GM18505 (cell line): ENCODE measurements around the gene CBX6.
A peak's percentile ranks its signal among the peaks of the same experiment; 100 is the strongest.

Experiments
- ATAC-seq: cut with Tn5 transposase; IDR thresholded peaks from one replicate; pipeline ENCODE4 v1.9.1; 2021; ENCODE audit not compliant: unreplicated experiment
- POLR2A ChIP-seq: IDR thresholded peaks from 4 replicates; pipeline ENCODE4 v1.6.1; 2011; ENCODE audit warnings: borderline replicate concordance; ENCODE audit not compliant: insufficient read depth, insufficient read length; ENCODE audit errors: extremely low read depth

Gene CBX6

GRCh38 chr22:38881464-38881871 is 9.5 kb upstream of the CBX6 start:
- TF ChIP-seq POLR2A = no peak
- no peak for ATAC-seq

GRCh38 chr22:38879961-38880360 is 7.9 kb upstream of the CBX6 start:
- ATAC-seq = no peak
- no peak for TF ChIP-seq POLR2A

- no peak for TF ChIP-seq POLR2A
- no peak for ATAC-seq
These were observed 7.2 kb upstream of the CBX6 start for GRCh38 chr22:38879108-38879729.

- no peak for TF ChIP-seq POLR2A
- no peak for ATAC-seq
These were observed 6.0 kb upstream of the CBX6 start for GRCh38 chr22:38878001-38878400.

GRCh38 chr22:38874529-38875222 is 2.7 kb upstream of the CBX6 start:
- ATAC-seq = no peak
- no peak for TF ChIP-seq POLR2A

GRCh38 chr22:38873469-38874411 is 1.7 kb upstream of the CBX6 start:
- ATAC-seq = no peak
- peak; percentile 42 for TF ChIP-seq POLR2A

GRCh38 chr22:38872831-38873248 is 824 bp upstream of the CBX6 start:
- no peak for TF ChIP-seq POLR2A
- no peak for ATAC-seq

GRCh38 chr22:38871360-38872171 is 450 bp downstream of the CBX6 start:
- TF ChIP-seq POLR2A = no peak
- ATAC-seq = peak; percentile 22

GRCh38 chr22:38870791-38871359 is 1.1 kb downstream of the CBX6 start:
- TF ChIP-seq POLR2A = no peak
- no peak for ATAC-seq

GRCh38 chr22:38870312-38870741 is 1.7 kb downstream of the CBX6 start:
- no peak for ATAC-seq

GRCh38 chr22:38869663-38870062 is 2.4 kb downstream of the CBX6 start:
- no peak for ATAC-seq
- no peak for TF ChIP-seq POLR2A

More at GRCh38 chr22:38870312-38870741, 1.7 kb downstream of the CBX6 start:
- TF ChIP-seq POLR2A = peak; percentile 9

GRCh38 chr22:38868886-38869381 is 3.1 kb downstream of the CBX6 start:
- TF ChIP-seq POLR2A = peak; percentile 38
- no peak for ATAC-seq
